GM19463 (cell line): ENCODE measurements around the gene CLEC1B.
"Not testable (repeated sequence)": the region's sequence is repeated elsewhere in the genome, so short reads cannot be mapped to it uniquely, and the experiment has no call there.

Source experiments
- ATAC-seq: cut with Tn5 transposase; IDR thresholded peaks from one replicate; pipeline ENCODE4 v1.9.1; 2021; ENCODE audit warnings: mild to moderate bottlenecking, moderate library complexity; ENCODE audit not compliant: unreplicated experiment

Gene CLEC1B

DNA sequence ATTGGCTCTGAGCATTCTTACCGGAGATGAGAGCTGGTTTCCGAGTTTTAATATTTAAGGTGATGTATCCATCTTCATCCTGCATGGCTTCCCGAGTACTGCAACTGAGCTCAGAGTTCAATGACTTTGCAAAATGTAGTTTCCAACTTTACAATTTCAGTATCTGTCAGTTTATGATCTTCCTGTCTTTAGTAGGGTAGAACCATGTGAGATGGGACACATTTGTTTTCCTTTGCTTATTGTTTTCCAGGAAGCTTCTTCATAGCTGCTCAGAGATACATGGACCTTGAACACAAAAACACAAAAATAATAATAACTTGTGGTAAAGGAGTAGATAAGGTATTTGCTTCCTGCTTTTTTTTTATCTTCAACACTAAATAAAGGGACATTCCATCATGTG lies at the start of gene CLEC1B:
CLEC1B (minus strand) TSS at position 106 of the 400 bp plus-strand sequence; CDS start at position 85, 21 bp downstream.
- no peak for ATAC-seq

DNA sequence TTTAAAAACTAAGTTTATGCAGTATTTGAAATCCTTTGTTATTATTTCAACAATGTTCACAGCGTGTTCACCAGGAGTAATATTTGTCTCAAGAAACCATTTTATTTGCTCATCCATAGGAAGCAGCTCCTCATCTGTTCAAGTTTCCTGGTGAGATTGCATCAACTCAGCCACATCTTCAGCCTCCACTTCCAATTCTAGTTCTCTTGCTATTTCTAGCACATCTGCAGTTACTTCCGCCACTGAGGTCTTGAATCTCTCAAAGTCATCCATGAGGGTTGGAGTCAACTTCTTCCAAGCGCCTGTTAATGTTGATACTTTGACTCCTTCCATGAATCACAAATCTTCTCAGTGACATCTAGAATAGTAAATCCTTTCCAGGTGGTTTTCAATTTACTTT lies 49.6 kb upstream of the CLEC1B start:
- no peak for ATAC-seq

DNA sequence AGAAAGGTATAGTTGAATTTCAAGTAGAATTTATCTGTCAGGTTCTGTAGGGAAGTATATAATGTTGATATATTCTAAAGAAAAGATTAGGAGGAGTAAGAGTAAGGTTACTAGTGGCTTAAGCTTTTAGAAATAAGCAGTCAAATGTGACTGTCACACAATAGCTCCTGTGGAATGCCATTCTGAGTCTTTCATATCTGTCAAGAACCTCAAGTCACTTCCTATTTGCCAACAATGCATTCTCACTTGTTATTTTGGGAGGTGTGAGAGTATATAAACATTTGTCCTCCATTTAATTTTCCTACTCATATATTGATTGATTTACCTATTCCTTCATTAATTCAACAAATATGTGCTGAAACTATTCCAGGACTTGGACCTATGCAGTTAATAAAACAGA lies 43.2 kb upstream of the CLEC1B start:
- no peak for ATAC-seq

DNA sequence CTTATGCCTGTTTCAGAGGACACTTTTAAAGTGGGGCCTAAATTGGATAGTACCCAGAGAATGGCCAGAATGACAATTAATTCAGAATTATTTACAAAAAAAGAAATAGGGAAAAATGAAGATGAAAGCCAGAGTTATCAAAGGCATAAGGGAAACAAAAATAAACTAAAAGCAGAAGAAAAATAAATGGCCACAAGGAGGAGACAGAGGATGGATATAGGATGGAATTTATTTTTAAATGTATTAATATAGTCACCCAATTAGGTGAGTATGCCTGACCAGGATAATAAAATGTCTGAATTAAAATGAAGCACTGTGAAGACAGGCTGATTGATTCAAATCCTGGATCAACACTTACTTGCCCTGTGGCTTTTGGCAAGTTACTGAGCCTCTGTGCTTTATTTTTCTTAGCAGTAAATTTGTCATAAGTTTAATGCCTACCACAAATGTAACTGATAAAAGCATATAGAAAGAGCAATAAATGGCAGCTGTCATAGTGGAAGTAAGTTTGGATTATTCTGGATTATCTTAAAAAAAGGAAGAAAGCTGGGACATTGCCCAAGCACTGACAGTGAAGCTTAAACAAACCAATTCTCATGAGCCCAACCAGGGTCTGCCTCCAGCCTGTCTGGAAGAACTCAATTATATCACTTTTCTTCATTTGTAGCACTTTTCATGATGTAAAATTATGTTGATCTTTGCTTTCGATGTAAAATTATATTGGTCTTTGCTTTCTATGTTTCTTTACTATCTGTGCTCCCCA lies 35.0 kb upstream of the CLEC1B start:
- no peak for ATAC-seq

GRCh38 chr12:10031771-10032175 lies 32.9 kb upstream of the CLEC1B start:
- ATAC-seq: no peak

DNA sequence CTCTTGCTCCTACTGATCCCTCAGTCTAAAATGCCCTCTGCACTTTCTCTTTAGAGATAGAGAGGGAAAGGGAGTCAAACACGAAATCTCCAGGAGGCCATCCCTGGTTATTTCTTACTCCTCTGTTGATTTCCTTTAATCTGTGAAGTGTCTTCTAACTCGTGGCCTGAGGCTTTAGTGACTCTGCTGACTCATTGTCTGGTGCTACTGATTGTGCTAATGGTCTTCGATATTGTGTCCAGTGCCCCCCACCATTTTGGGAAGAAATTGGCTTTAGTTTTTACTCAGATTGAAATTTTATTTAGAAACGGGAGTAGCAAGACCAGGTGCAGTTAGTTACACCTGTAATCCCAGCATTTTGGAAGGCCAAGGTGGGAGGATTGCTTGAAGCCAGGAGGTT lies 32.4 kb upstream of the CLEC1B start:
- ATAC-seq: no peak

GRCh38 chr12:10030446-10030845 lies 31.5 kb upstream of the CLEC1B start, which contains the start of gene CLEC9A:
TSS of gene CLEC9A (plus strand) at chr12:10030682. CDS start at chr12:10052688, 22,006 bp downstream.
- no peak for ATAC-seq

- no peak for ATAC-seq
Measured at GRCh38 chr12:10027721-10028120, 28.8 kb upstream of the CLEC1B start.

DNA sequence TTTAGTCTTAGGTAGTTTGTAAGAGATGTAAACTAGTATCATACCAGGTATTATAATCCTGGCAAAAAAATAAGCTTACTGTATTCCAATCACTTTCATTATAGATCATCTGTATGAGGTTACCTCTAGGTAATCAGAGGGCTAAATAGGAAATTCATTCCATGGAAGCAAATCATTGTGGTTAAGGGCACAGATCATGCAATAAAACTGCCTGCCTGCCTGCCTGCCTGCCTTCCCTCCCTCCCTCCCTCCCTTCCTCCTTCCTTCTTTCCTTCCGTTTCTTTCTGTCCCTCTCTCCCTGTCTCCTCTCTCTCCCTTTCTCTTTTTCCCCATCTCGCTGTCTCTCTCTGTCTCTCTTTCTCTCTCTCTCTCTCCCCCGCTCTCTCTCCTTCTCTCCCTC lies 28.4 kb upstream of the CLEC1B start:
- no peak for ATAC-seq

DNA sequence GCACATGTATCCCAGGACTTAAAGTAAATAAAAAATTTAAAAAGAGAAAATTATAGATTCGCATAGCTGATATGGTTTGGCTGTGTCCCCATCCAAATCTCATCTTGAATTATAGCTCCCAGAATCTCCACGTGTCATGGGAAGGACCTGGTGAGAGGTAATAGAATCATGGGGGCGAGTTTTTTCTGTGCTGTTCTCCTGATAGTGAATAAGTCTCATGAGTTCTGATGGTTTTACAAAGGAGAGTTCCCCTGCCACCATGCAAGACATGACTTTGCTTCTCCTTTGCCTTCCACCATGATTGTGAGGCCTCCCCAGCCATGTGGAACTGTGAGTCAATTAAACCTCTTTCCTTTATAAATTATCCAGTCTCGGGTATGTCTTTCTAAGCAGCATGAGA lies 27.7 kb upstream of the CLEC1B start:
- not testable (repeated sequence) for ATAC-seq

- no peak for ATAC-seq
Measured at GRCh38 chr12:10025236-10025635, 26.3 kb upstream of the CLEC1B start.

DNA sequence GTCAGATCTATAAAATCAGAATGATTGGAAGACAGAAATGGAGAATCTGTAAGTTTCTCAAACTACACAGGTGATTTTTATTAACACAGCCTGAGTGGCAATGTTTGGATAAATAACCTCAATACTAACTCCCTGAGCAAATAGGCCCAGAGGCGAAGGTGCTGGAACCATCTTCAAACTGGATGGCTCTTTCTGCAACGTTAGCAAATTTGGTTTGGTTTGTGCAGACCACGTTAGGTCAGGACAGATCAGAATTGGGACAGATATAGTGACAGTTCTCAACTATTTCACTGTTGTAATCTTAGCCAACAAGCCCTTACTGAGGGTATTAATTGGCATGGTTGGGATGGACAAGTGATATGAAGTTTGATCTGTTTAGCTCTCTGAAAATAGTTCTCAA lies 22.4 kb upstream of the CLEC1B start:
- no peak for ATAC-seq

DNA sequence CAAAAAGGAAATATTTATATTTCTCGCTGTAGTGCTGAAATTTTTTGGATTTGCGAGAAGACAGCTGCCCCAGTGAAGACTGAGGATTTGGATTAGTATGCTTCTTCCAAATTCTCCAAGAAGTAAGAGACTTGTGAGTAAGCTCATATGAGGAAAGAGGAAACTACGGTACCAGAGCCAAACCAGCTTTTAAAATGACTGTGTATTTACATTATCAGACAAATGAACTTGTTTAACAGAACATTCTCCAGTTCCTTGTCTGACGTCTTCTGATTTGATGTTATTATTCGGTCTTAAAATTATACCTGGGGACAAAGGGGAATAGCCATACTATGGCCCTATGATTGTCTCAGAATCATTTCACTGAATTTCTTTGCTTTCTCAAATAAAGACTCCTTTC lies 19.5 kb upstream of the CLEC1B start:
- no peak for ATAC-seq

GRCh38 chr12:10016881-10017280 lies 18.0 kb upstream of the CLEC1B start:
- ATAC-seq: no peak

DNA sequence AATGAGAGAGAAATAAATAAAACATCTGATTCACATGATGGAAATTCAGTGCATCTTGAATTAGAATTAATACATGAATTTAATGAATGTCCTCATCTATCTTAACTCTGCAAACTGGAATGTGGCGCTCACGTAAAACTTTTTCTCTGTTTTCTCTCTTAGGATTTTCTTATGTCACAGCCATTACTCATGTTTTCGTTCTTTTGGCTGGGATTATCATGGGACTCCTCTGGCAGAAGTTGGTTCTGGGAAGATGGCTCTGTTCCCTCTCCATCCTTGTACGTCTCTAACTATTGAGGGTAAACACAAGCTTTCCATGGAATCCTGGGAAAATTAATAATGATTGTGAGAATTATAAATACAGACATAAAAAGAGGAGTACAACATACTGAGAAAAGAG lies 16.5 kb upstream of the CLEC1B start:
- ATAC-seq: no peak

DNA sequence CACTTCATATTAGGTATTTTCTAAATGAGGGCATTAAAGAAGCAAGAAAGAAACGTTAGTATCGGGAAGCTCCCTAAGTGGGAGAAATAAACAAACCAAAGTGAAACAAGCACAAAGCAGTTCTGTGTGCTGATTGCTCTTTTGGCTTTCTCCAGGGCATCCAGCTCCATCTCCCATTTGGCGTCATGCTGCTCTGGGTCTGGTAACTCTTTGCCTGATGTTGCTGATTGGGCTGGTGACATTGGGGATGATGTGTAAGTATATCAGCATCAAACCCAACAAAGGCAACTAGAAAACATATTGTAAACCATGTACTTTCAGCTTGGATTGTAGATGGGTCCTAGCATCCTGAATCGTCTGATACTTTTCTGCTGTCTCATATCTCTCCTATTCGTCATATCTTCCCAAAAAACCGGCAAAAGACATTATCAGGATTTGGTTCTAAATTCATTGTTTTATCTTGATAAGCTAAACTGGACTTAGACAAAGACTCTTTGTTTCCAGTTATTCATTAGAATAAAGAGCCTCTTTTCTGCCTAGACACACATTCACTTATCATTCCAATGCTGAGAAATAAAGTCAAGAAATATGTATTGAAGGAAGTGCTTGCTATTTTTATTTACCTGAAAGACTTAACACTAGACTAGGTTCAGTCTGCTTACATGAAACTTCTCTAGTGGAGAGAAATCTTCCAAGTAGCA lies 13.9 kb upstream of the CLEC1B start:
- ATAC-seq: no peak

- ATAC-seq: no peak
Measured at GRCh38 chr12:10001171-10001776, 2.4 kb upstream of the CLEC1B start.

GRCh38 chr12:9992296-9992695 lies 6.6 kb downstream of the CLEC1B start:
- no peak for ATAC-seq

GRCh38 chr12:9991876-9992275 lies 7.0 kb downstream of the CLEC1B start:
- no peak for ATAC-seq

DNA sequence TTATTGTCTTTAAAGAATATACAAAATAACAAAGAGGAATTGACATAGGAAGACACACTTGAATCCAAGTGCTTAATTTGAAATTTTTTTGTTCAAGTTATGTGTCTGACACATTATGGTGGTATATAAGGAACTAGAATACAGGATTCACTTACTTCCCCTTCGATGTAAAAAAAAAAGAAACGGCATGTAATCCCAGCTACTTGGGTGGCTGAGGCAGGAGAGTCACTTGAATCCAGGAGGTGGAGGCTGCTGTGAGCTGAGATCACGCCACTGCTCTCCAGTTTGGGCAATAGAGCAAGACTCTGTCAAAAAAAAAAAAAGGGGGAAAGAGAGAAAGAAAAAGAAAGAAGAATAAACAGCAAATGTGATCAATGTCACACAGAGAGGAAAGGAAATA lies 18.8 kb downstream of the CLEC1B start:
- ATAC-seq: no peak

- no peak for ATAC-seq
Measured at GRCh38 chr12:9977916-9978315, 21.0 kb downstream of the CLEC1B start.

GRCh38 chr12:9976626-9977025 lies 22.3 kb downstream of the CLEC1B start:
- not testable (repeated sequence) for ATAC-seq
